Heart left ventricle (tissue), 16 donors: Measurements from ENCODE around the gene SCN1A. TPM values are rescaled to one million over a fixed set of nuclear protein-coding genes. Genes with fewer than 3 reads are reported as not detected.

Experiments
- ATAC-seq, 4 donors: fragments of 200-7000 bp; cut with Tn5 transposase; one replicate each; pipeline ENCODE4 v1.9.1; 2020 to 2022; ENCODE audit warnings: moderate library complexity in 4 of 4, mild to moderate bottlenecking in 3 of 4, moderate number of reproducible peaks in 1 of 4
- DNase-seq, 5 donors: peaks; one replicate each; pipeline ENCODE4 v3.0.0-alpha.2; 2020
- H3K27ac ChIP-seq, 12 donors: fragments of 200-600 bp; sonication (generic) in 4 of 12; one replicate each; pipeline versions ENCODE4 v1.5.0 to v1.8.0; 2016 to 2022; ENCODE audit warnings: mild to moderate bottlenecking in 2 of 12
- H3K27me3 ChIP-seq, 9 donors: fragments of 200-600 bp; sonication (generic) in 2 of 9; one replicate each; pipeline versions ENCODE4 v1.5.1 to v1.8.0; 2016 to 2022; ENCODE audit warnings: mild to moderate bottlenecking in 3 of 9
- H3K36me3 ChIP-seq, 9 donors: fragments of 200-600 bp; sonication (generic) in 2 of 9; one replicate each; pipeline versions ENCODE4 v1.5.0 to v1.8.0; 2018 to 2022; ENCODE audit warnings: mild to moderate bottlenecking in 2 of 9
- H3K4me1 ChIP-seq, 12 donors: fragments of 200-600 bp; sonication (generic) in 4 of 12; one replicate each; pipeline versions ENCODE4 v1.5.0 to v1.8.0; 2016 to 2022; ENCODE audit warnings: mild to moderate bottlenecking in 3 of 12
- H3K4me3 ChIP-seq, 12 donors: fragments of 200-600 bp; sonication (generic) in 4 of 12; one replicate each; pipeline versions ENCODE4 v1.5.0 to v1.8.0; 2017 to 2022; ENCODE audit warnings: mild to moderate bottlenecking in 9 of 12, moderate library complexity in 4 of 12
- H3K9me3 ChIP-seq, 12 donors: fragments of 200-600 bp; sonication (generic) in 4 of 12; one replicate each; pipeline versions ENCODE4 v1.5.0 to v1.8.0; 2016 to 2022; ENCODE audit warnings: mild to moderate bottlenecking in 1 of 12
- POLR2A ChIP-seq, 2 donors: fragments of 450-650 bp; IDR thresholded peaks; one replicate each; pipeline ENCODE4 v1.6.1; 2017; ENCODE audit warnings: antibody characterized with exemption in 2 of 2, mild to moderate bottlenecking in 2 of 2, moderate library complexity in 2 of 2
- WGBS, 4 donors: extraction: QIAGEN DNeasy Blood & Tissue Kit in 2 of 4; methylation state at CpG; one replicate each; pipeline versions ENCODE4 v1.1.5 to v1.1.7; 2013 to 2018; 5-methylcytosine and 5-hydroxymethylcytosine counted together
- intact Hi-C, 10 donors: fragments of 100-400 bp; cut with DNase I; formaldehyde crosslinking; loops; one replicate each; pipeline versions ENCODE4 v1.11.1 to v1.14.2; 2022
- polyA plus RNA-seq, 2 donors: library from polyadenylated mRNA; stranded (reverse); fragments of 200-250 nt; gene quantifications; one replicate each; pipeline ENCODE4 v1.2.3, GENCODE V29; 2013
- total RNA-seq, 9 donors: library from RNA; depleted of rRNA in 2 of 9; stranded (reverse); fragments of >200 nt in 2 of 9; fragmentation: NEBNext Ultra II Directional in 3 of 9; extraction: Animal tissue kit (Norgen Biotek cat#: 25700) in 3 of 9; gene quantifications; one replicate each; pipeline versions ENCODE4 v1.1.0 to v1.2.4, GENCODE V29; 2016 to 2023
- TF ChIP-seq, protein P1 (sequence below), 12 donors: fragments of 200-600 bp; sonication (generic) in 4 of 12; IDR thresholded peaks; one replicate each; pipeline versions ENCODE4 v1.5.0 to v1.8.0; 2018 to 2022; ENCODE audit warnings: antibody characterized with exemption in 12 of 12, mild to moderate bottlenecking in 5 of 12
- donor health status: ischemic (EF 13 %, LVEDD 7.1; RV severe dilation, severe dysfunction).
- donor health status: healthy with polysubstance abuse.
- donor health status: DM: no; HTN: yes; CAD: no.
- donor health status: DM: no; HTN: no; CAD: no.
- donor health status: ischemic (EF 25% LVEDD 6.9; RV normal size, moderate dysfunction).
- donor health status: ischemic (EF 25% LVEDD 5.7; RV mildly dilated, moderate dysfunction).
- donor health status: healthy.
- donor health status: DM: yes; HTN: yes; CAD: no.
- donor health status: ischemic (EF 35%, LVEDD 5.7; RV mildly dilated, moderate dysfunction).
- donor health status: nonischemic (EF 11% LVEDD 7.7; RV severe dilation, severe dysfunction).
- donor health status: DM: yes; HTN: yes; CAD: no.
- donor health status: PGD.
- donor health status: ischemic (EF 29% LVEDD 5.4; RV normal size, mild dysfunction).
- donor health status: nonischemic (EF 23%, LVEDD 6.1; RV moderate dilation, normal function).

Gene SCN1A
- total and polyA plus RNA-seq, 11 donors: 0.05 to 1.3 (median 0.32) TPM; not detected in 3

DNA sequence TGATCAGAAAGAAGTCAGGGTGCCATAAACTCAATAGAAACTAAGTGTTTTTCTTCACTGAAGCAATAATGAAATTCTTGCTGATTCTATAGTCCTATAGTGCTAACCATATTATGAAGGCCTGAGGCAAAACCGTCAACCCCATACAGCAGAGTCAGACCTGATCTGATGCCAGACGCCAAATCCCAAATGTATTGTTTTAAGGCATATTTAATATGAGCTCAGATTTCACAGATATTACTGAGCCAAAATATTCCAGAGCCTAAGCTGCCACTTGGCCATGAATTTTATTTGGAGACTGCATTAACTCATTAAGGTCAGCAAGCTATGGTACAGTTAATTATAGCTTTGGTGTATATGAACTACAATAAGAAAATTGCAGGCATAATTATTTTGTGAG lies 53.4 kb downstream of the SCN1A start:
- Histone ChIP-seq H3K27ac (no peak overlapping the region), H3K27me3 (no peaks in the 10 kb centered on the region), H3K4me1 (no peaks in the 10 kb centered on the region), H3K4me3 (no peak overlapping the region), H3K9me3 (no peaks in the 10 kb centered on the region), H3K36me3 (no peaks in the 10 kb centered on the region)
- WGBS, 4 donors: 76 to 84% (median 81%) methylated on average over 2 of the region's 2 CpGs
- intact Hi-C loops: no loop called here
- no peak for DNase-seq
- no peak for ATAC-seq
- TF ChIP-seq POLR2A (IDR thresholded peaks at IDR 0.05): no peak
- TF ChIP-seq, protein P1, sequence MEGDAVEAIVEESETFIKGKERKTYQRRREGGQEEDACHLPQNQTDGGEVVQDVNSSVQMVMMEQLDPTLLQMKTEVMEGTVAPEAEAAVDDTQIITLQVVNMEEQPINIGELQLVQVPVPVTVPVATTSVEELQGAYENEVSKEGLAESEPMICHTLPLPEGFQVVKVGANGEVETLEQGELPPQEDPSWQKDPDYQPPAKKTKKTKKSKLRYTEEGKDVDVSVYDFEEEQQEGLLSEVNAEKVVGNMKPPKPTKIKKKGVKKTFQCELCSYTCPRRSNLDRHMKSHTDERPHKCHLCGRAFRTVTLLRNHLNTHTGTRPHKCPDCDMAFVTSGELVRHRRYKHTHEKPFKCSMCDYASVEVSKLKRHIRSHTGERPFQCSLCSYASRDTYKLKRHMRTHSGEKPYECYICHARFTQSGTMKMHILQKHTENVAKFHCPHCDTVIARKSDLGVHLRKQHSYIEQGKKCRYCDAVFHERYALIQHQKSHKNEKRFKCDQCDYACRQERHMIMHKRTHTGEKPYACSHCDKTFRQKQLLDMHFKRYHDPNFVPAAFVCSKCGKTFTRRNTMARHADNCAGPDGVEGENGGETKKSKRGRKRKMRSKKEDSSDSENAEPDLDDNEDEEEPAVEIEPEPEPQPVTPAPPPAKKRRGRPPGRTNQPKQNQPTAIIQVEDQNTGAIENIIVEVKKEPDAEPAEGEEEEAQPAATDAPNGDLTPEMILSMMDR (IDR thresholded peaks at IDR 0.05): no peak

DNA sequence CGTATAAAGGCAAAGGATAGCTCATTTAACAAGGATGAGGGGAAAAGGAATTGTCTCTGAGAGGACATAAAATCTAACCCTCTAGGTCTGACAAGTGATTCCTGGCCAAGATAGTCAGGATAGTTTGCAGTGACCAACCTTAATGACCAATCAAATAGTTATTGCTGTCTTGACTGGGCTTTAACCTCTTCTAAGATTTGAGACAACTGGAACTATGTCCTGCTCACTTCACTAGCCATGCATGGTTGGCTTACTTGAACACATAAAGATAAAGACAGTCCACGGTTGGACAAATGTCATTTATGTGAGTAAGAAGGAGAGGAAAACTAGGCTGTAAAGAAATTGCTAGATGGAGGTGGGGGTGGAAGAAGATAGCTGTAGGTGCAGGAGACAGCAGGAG lies 53.8 kb downstream of the SCN1A start:
- Histone ChIP-seq H3K4me3 (no peak overlapping the region), H3K36me3 (no peaks in the 10 kb centered on the region), H3K27me3 (no peaks in the 10 kb centered on the region), H3K4me1 (no peaks in the 10 kb centered on the region), H3K9me3 (no peaks in the 10 kb centered on the region), H3K27ac (no peak overlapping the region)
- WGBS, 4 donors: 53 to 77% (median 56%) methylated on average over 2 of the region's 2 CpGs
- ATAC-seq (no peak), DNase-seq (no peak)
- no peak for TF ChIP-seq POLR2A (IDR thresholded peaks at IDR 0.05)
- TF ChIP-seq, protein P1 (IDR thresholded peaks at IDR 0.05): no peak
- intact Hi-C loops: no loop called here

DNA sequence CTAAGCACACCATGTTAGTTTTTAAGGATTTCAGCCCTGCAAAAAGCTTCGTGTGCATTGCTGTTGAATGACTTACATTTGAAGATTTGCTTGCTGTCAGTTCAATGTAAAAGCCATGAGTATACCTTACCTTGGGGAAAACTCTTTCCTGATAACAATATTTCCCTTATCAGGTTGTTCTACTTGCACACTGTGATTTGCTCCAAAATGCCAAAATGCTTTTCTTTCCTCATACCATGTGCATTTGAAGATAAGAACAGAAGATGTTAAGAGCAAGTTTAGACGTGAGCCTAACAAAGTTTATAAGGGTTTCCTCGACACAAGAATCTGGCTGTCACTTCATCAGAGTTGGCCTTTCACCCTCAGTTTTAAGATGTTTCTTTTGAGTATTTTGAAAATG lies 57.6 kb downstream of the SCN1A start:
- Histone ChIP-seq H3K4me1 (no peaks in the 10 kb centered on the region), H3K9me3 (no peaks in the 10 kb centered on the region), H3K27me3 (peaks cover 0 to 3% (median 0%) of the 10 kb centered on the region in 9 donors), H3K36me3 (no peaks in the 10 kb centered on the region), H3K27ac (no peak overlapping the region), H3K4me3 (no peak overlapping the region)
- intact Hi-C loops: no loop called here
- DNase-seq (no peak), ATAC-seq (no peak)
- 39 to 57% (median 50%) methylated on average over 3 of the region's 3 CpGs for WGBS, 4 donors
- TF ChIP-seq, protein P1 (IDR thresholded peaks at IDR 0.05): no peak
- no peak for TF ChIP-seq POLR2A (IDR thresholded peaks at IDR 0.05)

DNA sequence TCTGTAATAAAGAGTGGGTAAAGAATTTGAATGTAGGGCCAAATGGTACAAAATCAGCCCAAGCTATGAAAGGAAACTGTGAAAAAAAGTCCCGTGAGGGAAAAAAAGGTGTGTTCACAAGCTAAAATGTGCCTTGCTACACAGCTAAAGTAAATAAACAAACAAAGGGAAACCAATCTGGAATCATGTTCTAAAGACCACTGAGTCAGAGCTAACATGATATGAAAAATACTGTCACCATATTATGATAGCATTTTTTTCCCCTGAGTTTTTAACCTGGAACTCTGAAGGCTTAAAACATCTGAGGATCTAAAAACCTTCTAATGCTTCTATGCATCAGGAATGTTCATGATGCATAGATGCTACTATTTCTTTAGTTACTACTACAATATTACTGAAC lies 58.8 kb downstream of the SCN1A start:
- H3K4me3 ChIP-seq: no peak overlapping the region
- H3K9me3 ChIP-seq: no peaks in the 10 kb centered on the region
- TF ChIP-seq, protein P1 (IDR thresholded peaks at IDR 0.05): no peak
- TF ChIP-seq POLR2A (IDR thresholded peaks at IDR 0.05): no peak
- ATAC-seq (no peak), DNase-seq (no peak)
- intact Hi-C loops: no loop called here
- H3K4me1 ChIP-seq: no peaks in the 10 kb centered on the region
- no peak overlapping the region for H3K27ac ChIP-seq
- no peaks in the 10 kb centered on the region for H3K36me3 ChIP-seq
- H3K27me3 ChIP-seq: peaks cover 0 to 3% (median 0%) of the 10 kb centered on the region in 9 donors
- WGBS, 4 donors: 51 to 75% (median 61%) methylated on average over 1 of the region's 1 CpG
